ENCODE results near the gene BCL2L11. TPM values are rescaled to one million over a fixed set of nuclear protein-coding genes. Genes with fewer than 3 reads are reported as not detected.
A peak's percentile ranks its signal among the peaks of the same experiment; 100 is the strongest.

BCL2L11 gene
- total RNA-seq, 1 donor from 2014 or later: 19.3 TPM

GRCh38 chr2:111167863-111168162 is 47.1 kb downstream of the BCL2L11 start:
- Histone ChIP-seq H3K27me3 (ENCODE audit: insufficient read depth, low read length) (no peaks in the 10 kb centered on the region), H4K20me1 (ENCODE audit: insufficient read depth, low read length) (no peaks in the 10 kb centered on the region), H3K4me3 (ENCODE audit: insufficient read depth, low read depth, low read length) (no peak overlapping the region), H3K79me2 (ENCODE audit: insufficient read depth, low read length) (no peaks in the 10 kb centered on the region), H3K4me2 (ENCODE audit: low read length) (peak overlapping the region; percentile 22), H3K9ac (ENCODE audit: low read length) (no peak overlapping the region), H3K9me3 (ENCODE audit: insufficient read depth, low read depth, low read length) (no peaks in the 10 kb centered on the region), H3K27ac (ENCODE audit: low read depth, low read length) (no peak overlapping the region), H3K4me1 (ENCODE audit: insufficient read depth, low read length) (peaks cover 19% of the 10 kb centered on the region), H3K36me3 (ENCODE audit: insufficient read depth, low read length) (no peaks in the 10 kb centered on the region), H2AFZ (ENCODE audit: low read depth, low read length) (no peak overlapping the region)
- Mint-ChIP-seq H3K4me3 (ENCODE audit: unreplicated experiment) (no peak overlapping the region), H3K27ac (ENCODE audit: unreplicated experiment) (peak overlapping the region; percentile 53), H3K9me3 (ENCODE audit: unreplicated experiment) (no peaks in the 10 kb centered on the region), H3K4me1 (ENCODE audit: low read depth, unreplicated experiment) (peaks cover 40% of the 10 kb centered on the region), H3K36me3 (ENCODE audit: low read depth, unreplicated experiment) (peaks cover 14% of the 10 kb centered on the region), H3K27me3 (ENCODE audit: low read depth, unreplicated experiment) (no peaks in the 10 kb centered on the region)
- DNase-seq (ENCODE audit: low read depth): no peak
- no peak for TF ChIP-seq CTCF (IDR thresholded peaks at IDR 0.05; ENCODE audit: insufficient read depth, low read depth, low read length)
- no peak for TF ChIP-seq EZH2 (IDR thresholded peaks at IDR 0.05; ENCODE audit: insufficient read depth, low read length)
- no peak for FAIRE-seq

GRCh38 chr2:111168528-111169239 is 48.0 kb downstream of the BCL2L11 start:
- no peaks in the 10 kb centered on the region for H3K9me3 ChIP-seq (ENCODE audit: insufficient read depth, low read depth, low read length)
- H3K4me1 ChIP-seq (ENCODE audit: insufficient read depth, low read length): peaks cover 15% of the 10 kb centered on the region
- no peak overlapping the region for H3K4me3 ChIP-seq (ENCODE audit: insufficient read depth, low read depth, low read length)
- H3K27me3 ChIP-seq (ENCODE audit: insufficient read depth, low read length): no peaks in the 10 kb centered on the region
- Mint-ChIP-seq H3K4me3 (ENCODE audit: unreplicated experiment) (no peak overlapping the region), H3K4me1 (ENCODE audit: low read depth, unreplicated experiment) (peaks cover 32% of the 10 kb centered on the region), H3K36me3 (ENCODE audit: low read depth, unreplicated experiment) (peaks cover 10% of the 10 kb centered on the region), H3K27me3 (ENCODE audit: low read depth, unreplicated experiment) (no peaks in the 10 kb centered on the region), H3K9me3 (ENCODE audit: unreplicated experiment) (no peaks in the 10 kb centered on the region), H3K27ac (ENCODE audit: unreplicated experiment) (no peak overlapping the region)
- no peak overlapping the region for H3K9ac ChIP-seq (ENCODE audit: low read length)
- H3K36me3 ChIP-seq (ENCODE audit: insufficient read depth, low read length): no peaks in the 10 kb centered on the region
- H4K20me1 ChIP-seq (ENCODE audit: insufficient read depth, low read length): no peaks in the 10 kb centered on the region
- DNase-seq (ENCODE audit: low read depth) (peak; percentile 69), FAIRE-seq (no peak)
- no peak overlapping the region for H2AFZ ChIP-seq (ENCODE audit: low read depth, low read length)
- no peaks in the 10 kb centered on the region for H3K79me2 ChIP-seq (ENCODE audit: insufficient read depth, low read length)
- no peak overlapping the region for H3K27ac ChIP-seq (ENCODE audit: low read depth, low read length)
- peak overlapping the region; percentile 22 for H3K4me2 ChIP-seq (ENCODE audit: low read length)
- no peak for TF ChIP-seq CTCF (IDR thresholded peaks at IDR 0.05; ENCODE audit: insufficient read depth, low read depth, low read length)
- TF ChIP-seq EZH2 (IDR thresholded peaks at IDR 0.05; ENCODE audit: insufficient read depth, low read length): no peak

GRCh38 chr2:111169268-111169667 is 48.6 kb downstream of the BCL2L11 start:
- Histone ChIP-seq H3K79me2 (ENCODE audit: insufficient read depth, low read length) (no peaks in the 10 kb centered on the region), H3K27ac (ENCODE audit: low read depth, low read length) (no peak overlapping the region), H3K4me3 (ENCODE audit: insufficient read depth, low read depth, low read length) (no peak overlapping the region), H3K9ac (ENCODE audit: low read length) (no peak overlapping the region), H3K9me3 (ENCODE audit: insufficient read depth, low read depth, low read length) (no peaks in the 10 kb centered on the region), H3K36me3 (ENCODE audit: insufficient read depth, low read length) (no peaks in the 10 kb centered on the region), H4K20me1 (ENCODE audit: insufficient read depth, low read length) (no peaks in the 10 kb centered on the region), H3K27me3 (ENCODE audit: insufficient read depth, low read length) (no peaks in the 10 kb centered on the region), H3K4me2 (ENCODE audit: low read length) (no peak overlapping the region), H2AFZ (ENCODE audit: low read depth, low read length) (no peak overlapping the region), H3K4me1 (ENCODE audit: insufficient read depth, low read length) (peaks cover 15% of the 10 kb centered on the region)
- H3K27ac Mint-ChIP-seq (ENCODE audit: unreplicated experiment): no peak overlapping the region
- no peak for DNase-seq (ENCODE audit: low read depth)
- H3K4me3 Mint-ChIP-seq (ENCODE audit: unreplicated experiment): no peak overlapping the region
- peaks cover 29% of the 10 kb centered on the region for H3K4me1 Mint-ChIP-seq (ENCODE audit: low read depth, unreplicated experiment)
- TF ChIP-seq EZH2 (IDR thresholded peaks at IDR 0.05; ENCODE audit: insufficient read depth, low read length): no peak
- TF ChIP-seq CTCF (IDR thresholded peaks at IDR 0.05; ENCODE audit: insufficient read depth, low read depth, low read length): no peak
- no peaks in the 10 kb centered on the region for H3K9me3 Mint-ChIP-seq (ENCODE audit: unreplicated experiment)
- no peak for FAIRE-seq
- peaks cover 11% of the 10 kb centered on the region for H3K36me3 Mint-ChIP-seq (ENCODE audit: low read depth, unreplicated experiment)
- H3K27me3 Mint-ChIP-seq (ENCODE audit: low read depth, unreplicated experiment): no peaks in the 10 kb centered on the region

All from astrocyte (in vitro differentiated cells and primary cell).